IPS-NIHi7 (cell line): ENCODE measurements around the gene NXNL1.
A peak's percentile ranks its signal among the peaks of the same experiment; 100 is the strongest.
"Not testable (repeated sequence)": the region's sequence is repeated elsewhere in the genome, so short reads cannot be mapped to it uniquely, and the experiment has no call there.

Source experiments
- DNase-seq: peaks from one replicate; pipeline ENCODE4 v3.0.0; 2012; ENCODE audit warnings: mixed read lengths; ENCODE audit errors: extremely low spot score

NXNL1 gene

GRCh38 chr19:17486545-17487240 is 26.0 kb upstream of the NXNL1 start:
- no peak for DNase-seq

- DNase-seq = no peak
Measured at GRCh38 chr19:17484520-17485185, 23.9 kb upstream of the NXNL1 start.

DNA sequence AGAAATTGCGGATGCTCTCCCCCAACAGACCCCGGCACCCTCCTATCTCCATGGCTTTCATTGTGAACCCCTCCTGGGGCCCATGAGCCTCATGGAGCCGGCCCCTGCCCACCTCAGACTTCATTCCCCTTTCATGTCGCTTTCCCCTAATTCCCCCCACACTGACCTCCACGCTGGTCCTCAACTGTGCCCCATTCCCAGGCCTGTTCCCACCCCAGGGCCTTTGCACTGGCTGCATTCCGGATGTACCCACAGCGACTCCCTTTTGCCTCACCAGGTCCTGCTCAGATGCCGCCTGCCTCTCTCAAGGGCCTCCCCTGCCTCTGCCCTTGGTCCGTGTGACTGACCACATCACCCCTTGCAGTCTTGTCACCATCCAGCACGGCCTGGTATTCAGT is 22.9 kb upstream of the NXNL1 start:
- DNase-seq = no peak

GRCh38 chr19:17482877-17483604 is 22.3 kb upstream of the NXNL1 start:
- no peak for DNase-seq

GRCh38 chr19:17481986-17482385 is 21.3 kb upstream of the NXNL1 start:
- no peak for DNase-seq

DNA sequence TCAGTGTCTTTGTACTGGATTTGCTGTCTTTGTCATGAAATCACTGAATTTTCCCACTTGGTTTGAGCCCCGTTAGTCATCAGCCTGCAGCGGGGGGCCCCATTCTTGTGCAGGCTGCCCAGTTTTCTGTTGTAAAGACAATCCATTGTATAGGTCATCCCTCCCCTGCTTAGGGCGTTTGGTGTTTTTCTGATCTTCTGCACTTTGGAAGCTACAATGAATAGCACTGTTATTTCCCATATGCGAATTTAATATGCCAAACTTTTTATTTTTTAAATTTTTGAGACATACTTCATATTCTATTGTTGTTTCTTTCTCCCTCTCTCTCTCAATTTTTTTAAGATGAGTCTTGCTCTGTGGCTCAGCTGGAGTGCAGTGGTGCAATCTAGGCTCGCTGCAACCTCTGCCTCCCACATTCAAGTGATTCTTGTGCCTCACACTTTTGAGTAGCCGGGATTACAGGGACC is 18.6 kb upstream of the NXNL1 start:
- DNase-seq = no peak

DNA sequence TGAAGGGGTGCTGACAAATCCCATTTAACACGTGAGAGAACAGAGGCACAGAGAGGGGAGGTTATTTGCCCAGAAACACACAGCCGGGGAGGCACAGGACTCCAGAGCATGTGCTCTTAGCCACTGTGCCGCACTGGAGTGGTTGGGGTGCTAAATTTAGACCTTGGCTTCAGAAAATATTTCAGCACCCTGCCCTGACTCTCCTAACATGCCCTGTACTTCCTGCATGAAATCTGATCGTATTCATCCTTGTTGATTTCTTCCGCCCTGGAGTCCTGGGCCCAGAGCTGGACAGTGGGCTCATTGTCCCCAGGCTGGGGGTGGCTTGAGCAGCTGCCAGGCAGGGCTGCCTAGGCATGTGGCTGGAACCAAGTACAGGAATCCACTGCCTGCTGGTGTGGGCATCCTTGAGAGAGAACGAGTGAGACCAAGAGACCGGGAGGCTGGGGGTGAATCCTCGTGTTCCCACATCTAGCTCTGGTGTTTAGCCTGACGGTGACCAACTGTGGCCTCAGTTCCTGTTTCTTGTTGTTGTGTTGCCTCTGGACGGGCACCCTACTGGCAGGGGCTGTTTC is 14.9 kb upstream of the NXNL1 start:
- no peak for DNase-seq

- DNase-seq = not testable (repeated sequence)
Measured at GRCh38 chr19:17475011-17475540, 14.3 kb upstream of the NXNL1 start.

DNA sequence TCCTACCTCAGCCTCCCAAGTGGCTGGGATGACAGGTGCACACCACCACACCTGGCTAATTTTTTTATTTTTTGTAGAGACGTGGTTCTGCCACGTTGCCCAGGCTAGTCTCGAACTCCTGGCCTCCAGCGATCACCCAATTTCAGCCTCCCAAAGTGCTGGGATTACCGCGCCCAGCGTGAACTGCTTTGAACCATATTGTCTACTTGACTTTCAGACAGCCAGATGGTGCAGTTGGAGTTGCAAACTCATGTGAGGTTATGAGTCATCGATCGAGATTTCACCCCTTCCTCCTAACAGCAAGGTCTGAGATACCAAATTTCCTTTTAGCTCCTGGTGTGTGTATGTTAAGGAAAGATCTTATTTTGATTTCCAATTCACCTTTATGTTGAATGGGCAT is 12.3 kb upstream of the NXNL1 start:
- no peak for DNase-seq

DNA sequence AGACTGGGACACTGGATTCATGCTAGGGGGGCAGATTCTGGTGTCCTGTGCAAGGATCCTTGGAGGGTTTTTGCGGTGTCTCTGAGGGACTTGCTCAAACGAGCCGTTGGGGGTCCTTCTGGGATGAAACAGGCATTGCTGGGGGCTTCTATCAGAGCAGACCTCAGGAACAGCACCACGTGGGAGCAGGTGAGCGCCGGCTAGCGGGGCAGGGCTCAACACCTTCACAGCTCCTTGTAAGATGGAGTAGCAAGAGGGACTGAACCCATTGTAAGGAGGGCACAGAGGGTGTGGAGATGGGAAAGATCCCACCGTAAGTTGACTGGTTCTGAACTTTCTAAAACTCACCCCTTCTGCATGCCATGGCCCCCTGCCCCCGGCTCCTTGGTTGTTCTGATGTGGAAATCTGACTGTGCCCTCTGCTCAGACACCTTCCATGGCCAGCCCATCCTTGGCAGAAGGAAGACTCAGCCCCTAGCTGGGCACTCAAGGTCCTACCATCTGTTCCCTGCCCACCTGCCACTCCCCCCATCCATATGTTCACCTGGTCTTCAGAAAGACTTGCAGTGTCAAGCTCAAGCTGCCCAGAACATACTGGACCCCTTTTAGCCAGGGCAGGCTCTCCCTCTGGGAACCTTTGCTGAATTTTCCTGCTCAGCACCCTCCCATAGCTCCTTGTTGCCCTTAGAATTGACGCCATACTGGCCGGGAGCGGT is 10.8 kb upstream of the NXNL1 start:
- DNase-seq = no peak

DNA sequence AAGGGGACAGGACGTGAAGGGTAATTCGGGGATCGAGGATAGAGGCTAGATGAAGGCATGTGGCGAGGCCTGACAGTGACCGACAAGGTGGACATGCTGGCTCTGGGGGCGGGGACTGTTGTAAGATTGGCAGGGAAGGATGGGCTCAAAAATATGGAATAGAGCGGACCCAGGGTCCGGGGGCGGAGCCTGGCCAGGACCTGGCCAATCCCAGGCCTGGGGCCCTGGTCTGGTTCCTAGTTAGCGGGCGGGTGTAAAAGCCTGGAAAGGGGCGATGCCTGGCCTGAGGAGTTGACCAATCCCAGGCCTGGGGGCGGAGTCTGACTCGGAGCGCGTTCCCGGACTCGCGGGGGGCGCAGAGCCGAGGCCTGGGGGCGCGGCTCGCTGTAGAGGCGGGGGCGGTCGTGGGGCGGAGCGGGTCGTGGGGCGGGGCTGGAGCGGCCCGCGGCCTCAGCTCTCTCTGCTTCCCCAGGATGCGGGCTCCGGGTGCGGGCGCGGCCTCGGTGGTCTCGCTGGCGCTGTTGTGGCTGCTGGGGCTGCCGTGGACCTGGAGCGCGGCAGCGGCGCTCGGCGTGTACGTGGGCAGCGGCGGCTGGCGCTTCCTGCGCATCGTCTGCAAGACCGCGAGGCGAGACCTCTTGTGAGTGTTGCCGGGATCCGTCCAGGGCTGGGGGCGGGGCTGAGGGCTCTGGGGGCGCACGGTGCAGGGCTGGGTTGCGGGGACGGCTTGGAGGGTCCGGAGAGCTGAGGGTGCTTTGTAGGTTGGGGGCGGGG is 9.5 kb upstream of the NXNL1 start, which contains the start of gene SLC27A1:
SLC27A1 (plus strand) TSS at position 457 of the 774 bp plus-strand sequence; CDS start at position 474, 17 bp downstream.
- peak; percentile 95 for DNase-seq

GRCh38 chr19:17469481-17470067 is 8.8 kb upstream of the NXNL1 start:
- peak; percentile 84 for DNase-seq

- DNase-seq = no peak
Measured at GRCh38 chr19:17469092-17469480, 8.4 kb upstream of the NXNL1 start.

- DNase-seq = no peak
Measured at GRCh38 chr19:17468302-17469091, 7.8 kb upstream of the NXNL1 start.

GRCh38 chr19:17467471-17468301 is 7.0 kb upstream of the NXNL1 start:
- DNase-seq = no peak

DNA sequence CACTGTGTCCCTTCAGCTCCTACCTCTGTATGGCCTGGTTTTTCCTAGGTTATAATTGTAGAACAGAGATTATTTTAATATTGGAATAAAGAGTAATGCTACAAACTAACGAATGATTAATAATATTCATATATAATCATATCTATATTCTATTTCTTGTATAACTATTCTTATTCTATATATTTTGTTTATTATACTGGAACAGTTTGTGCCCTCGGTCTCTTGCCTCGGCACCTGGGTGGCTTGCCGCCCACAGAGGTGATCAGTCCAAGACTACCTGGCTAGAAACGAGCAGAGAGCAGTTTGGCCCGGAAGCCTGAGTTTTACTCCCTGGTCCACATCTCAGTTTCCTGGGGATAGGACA is 5.7 kb upstream of the NXNL1 start:
- no peak for DNase-seq

- DNase-seq = no peak
Measured at GRCh38 chr19:17458970-17459369, 1.8 kb downstream of the NXNL1 start.

GRCh38 chr19:17457616-17458015 is 3.1 kb downstream of the NXNL1 start:
- DNase-seq = no peak

DNA sequence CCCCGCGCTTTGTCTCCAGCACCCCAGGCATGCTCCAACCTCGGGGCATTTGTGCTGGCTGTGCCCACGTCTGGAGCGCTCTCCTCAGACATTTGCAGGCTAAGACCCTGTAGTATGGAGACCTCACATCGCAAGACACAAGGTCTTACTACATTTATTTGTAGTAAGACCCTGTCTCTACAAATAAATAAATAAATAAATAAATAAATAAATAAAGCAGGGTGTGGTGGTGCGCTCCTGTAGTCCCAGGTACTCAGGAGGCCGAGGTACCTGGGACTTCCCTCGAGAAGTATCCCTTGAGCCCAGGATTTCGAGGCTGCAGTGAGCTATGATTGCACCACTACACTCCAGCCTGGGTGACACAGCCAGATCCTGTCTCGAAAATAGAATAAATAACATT is 4.6 kb downstream of the NXNL1 start:
- DNase-seq = no peak
